Measurements from ENCODE around the gene ZNF609. TPM values are rescaled to one million over a fixed set of nuclear protein-coding genes. Genes with fewer than 3 reads are reported as not detected.
"Not testable (repeated sequence)": the region's sequence is repeated elsewhere in the genome, so short reads cannot be mapped to it uniquely, and the experiment has no call there.

ZNF609 gene
- total RNA-seq, 1 experiment from 2014 or later = 31.0 TPM

DNA sequence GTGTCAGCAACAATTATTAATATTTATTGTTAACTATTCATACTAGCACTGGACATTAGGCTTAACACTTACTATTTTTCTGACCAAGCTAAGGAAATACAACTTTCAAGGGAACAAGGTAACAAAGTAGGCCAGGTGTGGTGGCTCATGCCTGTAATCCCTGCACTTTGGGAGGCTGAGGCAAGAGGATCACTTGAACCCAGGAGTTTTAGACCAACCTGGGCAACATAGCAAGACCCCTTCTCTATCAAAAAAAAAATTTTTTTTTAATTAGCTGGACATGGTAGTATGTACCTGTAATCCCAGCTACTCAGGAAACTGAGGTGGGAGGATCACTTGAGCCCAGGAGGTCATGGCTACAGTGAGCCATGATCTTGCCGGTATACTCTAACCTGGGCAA is 183.3 kb downstream of the ZNF609 start:
- DNase-seq (ENCODE audit: low read depth, low spot score) (no peak), ATAC-seq (no peak)
- ChIA-PET CTCF (interaction anchor here (2.4 kb wide), 1 partner anchor 10 kb away, joined by 8 read pairs; no protein-coding TSS in a partner anchor), POLR2A (no interaction called here), RAD21 (ENCODE audit: low non-redundant PET in 1 of 2, low total read pairs in 2 of 2, uncharacterized antibody in 2 of 2, unreplicated experiment in 2 of 2) (no interaction called here)
- Histone ChIP-seq H3K27ac (ENCODE audit: low read depth, low read length) (no peak overlapping the region), H3K9me2 (ENCODE audit: insufficient read depth) (no peaks in the 10 kb centered on the region), H4K20me1 (ENCODE audit: insufficient read depth) (no peaks in the 10 kb centered on the region; the same call in 1 of the 2 replicates), H3K4me2 (ENCODE audit: low read length) (no peak overlapping the region), H3K79me2 (ENCODE audit: insufficient read depth, low read length) (no peaks in the 10 kb centered on the region; the same call in 1 of the 2 replicates), H3K27me3 (ENCODE audit: insufficient read depth, low read length) (no peaks in the 10 kb centered on the region), H3K36me3 (ENCODE audit: control insufficient read depth in 1 of 2, insufficient read depth in 2 of 2, low read length in 2 of 2) (no peaks in the 10 kb centered on the region), H3K9me3 (ENCODE audit: control insufficient read depth in 1 of 2, insufficient read depth in 1 of 2, low read depth in 1 of 2, low read length in 2 of 2) (no peaks in the 10 kb centered on the region), H3K9ac (ENCODE audit: low read length) (no peak overlapping the region), H3K4me3 (replicated peaks in 1 of 2; ENCODE audit: low read depth in 1 of 2, low read length in 2 of 2) (no peak overlapping the region), H2AFZ (ENCODE audit: low read depth, low read length, poor library complexity, severe bottlenecking) (no peak overlapping the region), H3K4me1 (ENCODE audit: control insufficient read depth in 1 of 2, insufficient read depth in 2 of 2, low read length in 2 of 2) (peaks cover 0 to 9% of the 10 kb centered on the region in 2 experiments; a peak in 1 of 4 replicates)
- BruUV-seq (replicated peaks) = no TSS peak
- TF ChIP-seq CBX3 (IDR thresholded peaks at IDR 0.05; ENCODE audit: low read depth) = no peak
- no peak for TF ChIP-seq REST (IDR thresholded peaks at IDR 0.05; ENCODE audit: low read depth)
- no peak for TF ChIP-seq TCF7L2 (IDR thresholded peaks at IDR 0.05; ENCODE audit: borderline replicate concordance, extremely low read depth, insufficient read depth, insufficient read length)
- TF ChIP-seq JUND (IDR thresholded peaks at IDR 0.05) = no peak
- TF ChIP-seq POLR2A (IDR thresholded peaks at IDR 0.05; ENCODE audit: borderline replicate concordance, extremely low read depth, insufficient read depth, insufficient read length) = no peak
- TF ChIP-seq YY1 (IDR thresholded peaks at IDR 0.05; ENCODE audit: extremely low read depth, insufficient replicate concordance, low read depth, low read length) = no peak
- TF ChIP-seq FOSL1 (IDR thresholded peaks at IDR 0.05; ENCODE audit: low read depth) = no peak
- no peak for TF ChIP-seq ZNF274 (IDR thresholded peaks at IDR 0.05; ENCODE audit: low read depth, low read length)
- TF ChIP-seq EZH2 (IDR thresholded peaks at IDR 0.05) = no peak
- no peak for TF ChIP-seq ZFX (IDR thresholded peaks at IDR 0.05)
- no peak for TF ChIP-seq CEBPB (IDR thresholded peaks at IDR 0.05; ENCODE audit: low read depth)
- intact Hi-C loops (cut with micrococcal nuclease) = no loop called here

DNA sequence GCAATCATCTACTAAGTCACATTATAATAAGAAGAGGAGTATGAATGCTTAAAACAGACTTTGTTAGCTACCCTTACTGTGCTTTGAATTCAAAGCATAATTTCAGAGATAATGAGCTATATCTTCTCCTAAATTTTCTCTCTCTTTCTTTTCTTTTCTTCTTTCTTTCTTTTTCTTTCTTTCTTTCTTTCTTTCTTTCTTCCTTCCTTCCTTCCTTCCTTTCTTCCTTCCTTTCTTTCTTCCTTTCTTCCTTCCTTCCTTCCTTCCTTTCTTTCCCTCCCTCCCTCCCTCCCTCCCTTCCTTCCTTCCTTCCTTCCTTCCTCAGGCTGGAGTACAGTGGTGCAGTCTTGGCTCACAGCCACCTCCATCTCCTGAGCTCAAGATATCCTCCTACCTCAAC is 184.4 kb downstream of the ZNF609 start:
- H3K4me3 ChIP-seq (replicated peaks in 1 of 2; ENCODE audit: low read depth in 1 of 2, low read length in 2 of 2); DNase-seq (ENCODE audit: low read depth, low spot score); H3K27ac ChIP-seq (ENCODE audit: low read depth, low read length); H3K79me2 ChIP-seq (ENCODE audit: insufficient read depth, low read length); RAD21 ChIA-PET (ENCODE audit: low non-redundant PET in 1 of 2, low total read pairs in 2 of 2, uncharacterized antibody in 2 of 2, unreplicated experiment in 2 of 2); H3K36me3 ChIP-seq (ENCODE audit: control insufficient read depth in 1 of 2, insufficient read depth in 2 of 2, low read length in 2 of 2); H3K27me3 ChIP-seq (ENCODE audit: insufficient read depth, low read length); intact Hi-C loops (cut with micrococcal nuclease); H2AFZ ChIP-seq (ENCODE audit: low read depth, low read length, poor library complexity, severe bottlenecking); H3K9ac ChIP-seq (ENCODE audit: low read length); ATAC-seq; H3K4me2 ChIP-seq (ENCODE audit: low read length); H4K20me1 ChIP-seq (ENCODE audit: insufficient read depth); H3K4me1 ChIP-seq (ENCODE audit: control insufficient read depth in 1 of 2, insufficient read depth in 2 of 2, low read length in 2 of 2); H3K9me3 ChIP-seq (ENCODE audit: control insufficient read depth in 1 of 2, insufficient read depth in 1 of 2, low read depth in 1 of 2, low read length in 2 of 2); POLR2A ChIA-PET; BruUV-seq (replicated peaks); H3K9me2 ChIP-seq (ENCODE audit: insufficient read depth): not testable (repeated sequence)
- CTCF ChIA-PET = interaction anchor here (2.4 kb wide), 1 partner anchor 9 kb away, joined by 8 read pairs; no protein-coding TSS in a partner anchor
